ENCODE data around the gene PCSK2.

PCSK2 gene

DNA sequence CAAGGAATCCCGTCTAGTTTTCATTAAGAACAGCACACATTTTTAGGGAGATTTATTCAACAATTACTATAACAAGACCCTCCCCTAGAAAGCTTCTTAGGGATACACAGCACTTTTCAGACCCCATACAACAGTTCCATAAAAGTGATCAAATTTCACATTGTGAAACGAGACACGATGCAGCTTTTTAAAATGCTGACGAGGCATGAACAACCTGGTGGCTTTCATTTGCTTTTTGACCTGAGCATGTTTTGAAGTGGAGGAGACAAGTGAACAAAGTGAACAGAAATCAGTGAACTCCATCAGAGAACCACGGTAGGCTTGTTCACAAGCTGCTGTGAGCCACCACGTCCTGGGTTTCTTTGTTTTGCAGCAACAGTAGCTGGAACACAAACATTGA, 112.2 kb downstream of the PCSK2 start:
- CTCF ChIA-PET: interaction anchor here (1.0 to 1.5 kb wide), 3 partner anchors 8 to 42 kb away, joined by 3 to 4 read pairs (median 4); no protein-coding TSS in a partner anchor

DNA sequence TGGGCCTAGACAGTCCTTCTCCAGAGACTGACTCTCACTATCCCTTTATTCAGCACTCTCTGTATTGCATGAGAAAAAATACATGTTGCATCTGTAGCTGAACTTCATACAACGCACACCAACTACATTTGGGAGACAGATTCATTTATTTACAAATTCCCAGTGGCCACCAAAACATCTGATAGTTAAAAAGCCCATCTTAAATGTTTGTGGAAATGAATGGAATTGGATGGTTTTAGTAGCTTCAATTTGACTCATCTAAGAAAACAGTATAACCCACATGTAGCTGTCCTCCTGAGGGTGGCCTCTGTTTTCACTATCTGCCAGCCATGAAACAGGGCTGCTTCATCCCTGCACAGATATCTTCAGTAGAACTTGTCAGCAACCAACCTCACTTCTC, 116.3 kb downstream of the PCSK2 start:
- ChIA-PET CTCF (interaction anchor here (0.9 kb wide), 2 partner anchors 26 to 29 kb away, joined by 3 read pairs; no protein-coding TSS in a partner anchor), POLR2A (no interaction called here)
- DNase-seq (ENCODE audit: extremely low spot score): no peak
- TF ChIP-seq, protein P1, sequence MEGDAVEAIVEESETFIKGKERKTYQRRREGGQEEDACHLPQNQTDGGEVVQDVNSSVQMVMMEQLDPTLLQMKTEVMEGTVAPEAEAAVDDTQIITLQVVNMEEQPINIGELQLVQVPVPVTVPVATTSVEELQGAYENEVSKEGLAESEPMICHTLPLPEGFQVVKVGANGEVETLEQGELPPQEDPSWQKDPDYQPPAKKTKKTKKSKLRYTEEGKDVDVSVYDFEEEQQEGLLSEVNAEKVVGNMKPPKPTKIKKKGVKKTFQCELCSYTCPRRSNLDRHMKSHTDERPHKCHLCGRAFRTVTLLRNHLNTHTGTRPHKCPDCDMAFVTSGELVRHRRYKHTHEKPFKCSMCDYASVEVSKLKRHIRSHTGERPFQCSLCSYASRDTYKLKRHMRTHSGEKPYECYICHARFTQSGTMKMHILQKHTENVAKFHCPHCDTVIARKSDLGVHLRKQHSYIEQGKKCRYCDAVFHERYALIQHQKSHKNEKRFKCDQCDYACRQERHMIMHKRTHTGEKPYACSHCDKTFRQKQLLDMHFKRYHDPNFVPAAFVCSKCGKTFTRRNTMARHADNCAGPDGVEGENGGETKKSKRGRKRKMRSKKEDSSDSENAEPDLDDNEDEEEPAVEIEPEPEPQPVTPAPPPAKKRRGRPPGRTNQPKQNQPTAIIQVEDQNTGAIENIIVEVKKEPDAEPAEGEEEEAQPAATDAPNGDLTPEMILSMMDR (IDR thresholded peaks at IDR 0.05; ENCODE audit: control extremely low read depth, extremely low read depth, low read depth, missing control alignments): no peak

More for the DNA sequence above, 112.2 kb downstream of the PCSK2 start:
- TF ChIP-seq, protein P1 (IDR thresholded peaks at IDR 0.05; ENCODE audit: control extremely low read depth, extremely low read depth, low read depth, missing control alignments): no peak
- POLR2A ChIA-PET: no interaction called here
- DNase-seq (ENCODE audit: extremely low spot score): no peak

DNA sequence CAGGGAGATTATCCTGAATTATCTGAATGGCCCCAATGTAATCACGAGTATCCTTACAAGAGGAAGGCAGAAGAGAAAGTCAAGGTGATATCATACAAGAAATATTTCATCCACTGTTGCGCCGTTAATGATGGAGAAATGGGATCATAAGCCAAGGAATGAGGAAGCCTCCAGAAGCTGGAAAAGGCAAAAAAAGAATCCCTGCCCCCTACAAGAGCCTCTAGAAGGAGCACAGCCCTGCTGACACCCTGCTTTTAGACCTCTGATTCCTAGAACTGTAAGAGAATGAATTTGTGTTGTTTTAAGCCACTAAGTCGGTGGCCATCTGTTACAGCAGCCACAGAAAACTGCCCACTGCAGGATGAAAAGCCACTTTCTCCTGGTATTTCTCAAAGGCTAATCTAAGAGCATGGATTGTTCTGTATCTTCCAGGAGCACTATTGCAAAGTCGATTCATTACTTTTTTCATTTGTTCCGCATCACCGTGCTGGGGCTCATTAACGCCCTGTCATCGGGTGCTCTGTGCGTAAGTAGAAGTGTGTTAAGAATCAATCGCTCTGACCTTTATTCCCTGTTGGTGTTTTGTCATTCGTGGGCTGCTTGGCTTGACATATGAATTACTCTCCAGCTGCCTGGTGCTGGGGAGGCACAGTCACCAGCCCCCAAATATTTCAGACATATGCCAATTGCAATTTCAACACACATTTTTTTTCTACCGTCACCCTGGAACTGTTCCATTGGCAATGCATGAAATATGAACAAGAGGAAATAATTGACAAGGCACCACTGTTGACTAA, 117.0 kb downstream of the PCSK2 start:
- CTCF ChIA-PET: interaction anchor here (0.9 kb wide), 2 partner anchors 27 to 30 kb away, joined by 3 read pairs; no protein-coding TSS in a partner anchor
- DNase-seq (ENCODE audit: extremely low spot score): no peak
- POLR2A ChIA-PET: no interaction called here
- TF ChIP-seq, protein P1 (IDR thresholded peaks at IDR 0.05; ENCODE audit: control extremely low read depth, extremely low read depth, low read depth, missing control alignments): no peak

DNA sequence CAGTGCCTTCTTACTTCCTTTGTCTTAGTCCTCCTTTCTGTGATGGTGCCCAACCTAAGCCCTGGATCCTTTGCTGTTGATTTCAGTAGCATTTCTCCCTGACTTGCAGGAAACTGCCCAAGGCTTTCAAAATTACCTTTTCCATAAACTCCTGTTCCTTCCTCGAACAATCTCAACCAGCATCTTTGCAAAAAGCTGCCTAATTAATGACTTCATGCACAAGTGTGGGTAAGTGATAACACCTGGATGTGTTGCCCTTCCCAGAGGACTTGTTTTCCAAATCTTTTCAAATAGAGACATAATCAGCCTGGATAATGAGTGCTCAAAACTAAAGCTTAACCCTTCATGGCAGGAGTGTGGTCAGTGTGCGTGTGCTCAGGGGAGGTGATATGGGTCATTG, 118.0 kb downstream of the PCSK2 start:
- TF ChIP-seq, protein P1 (IDR thresholded peaks at IDR 0.05; ENCODE audit: control extremely low read depth, extremely low read depth, low read depth, missing control alignments): no peak
- ChIA-PET CTCF (no interaction called here), POLR2A (no interaction called here)
- DNase-seq (ENCODE audit: extremely low spot score): no peak

DNA sequence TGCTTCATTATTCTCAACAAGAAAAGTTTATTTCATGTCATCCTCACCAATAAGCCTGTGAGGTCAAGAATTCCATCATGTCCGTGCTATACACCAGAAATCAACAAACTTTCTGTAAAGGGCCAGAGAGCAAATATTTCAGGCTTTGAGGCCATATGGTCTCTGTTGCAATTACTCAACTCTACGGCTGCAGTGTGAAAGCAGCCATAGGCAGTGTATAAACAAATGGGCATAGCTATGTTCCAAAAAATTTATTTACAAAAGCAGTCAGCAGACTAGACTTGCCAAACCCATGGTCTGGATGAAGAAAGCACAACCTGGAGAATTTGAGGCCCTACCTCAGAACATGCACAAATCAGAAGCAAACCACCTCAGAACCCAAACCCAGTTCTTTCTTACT, 118.5 kb downstream of the PCSK2 start:
- CTCF ChIA-PET: interaction anchor here (1.4 kb wide), 1 partner anchor 15 kb away, joined by 3 read pairs; no protein-coding TSS in a partner anchor
- DNase-seq (ENCODE audit: extremely low spot score): no peak
- POLR2A ChIA-PET: no interaction called here
- TF ChIP-seq, protein P1 (IDR thresholded peaks at IDR 0.05; ENCODE audit: control extremely low read depth, extremely low read depth, low read depth, missing control alignments): no peak

DNA sequence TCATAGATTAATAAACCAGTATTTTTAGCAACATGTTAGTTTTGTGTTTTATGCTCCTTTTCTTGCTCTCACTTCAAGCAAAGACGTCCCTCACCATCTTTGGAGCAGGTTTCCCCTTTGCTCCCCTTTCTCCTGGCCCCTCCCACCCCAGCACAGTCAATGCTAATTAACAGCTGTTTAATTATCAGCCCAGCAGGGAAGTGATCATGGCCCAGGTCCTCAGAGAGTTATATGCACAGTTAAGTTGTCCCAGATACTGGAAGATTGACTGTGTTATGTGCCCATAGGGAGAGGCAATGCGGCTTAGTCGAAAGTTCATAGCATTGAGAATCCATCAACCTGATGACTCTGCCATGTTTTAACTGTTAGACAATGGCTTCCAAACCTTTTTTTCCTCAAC, 123.5 kb downstream of the PCSK2 start:
- no peak for DNase-seq (ENCODE audit: extremely low spot score)
- TF ChIP-seq, protein P1 (IDR thresholded peaks at IDR 0.05; ENCODE audit: control extremely low read depth, extremely low read depth, low read depth, missing control alignments): no peak
- POLR2A ChIA-PET: no interaction called here
- CTCF ChIA-PET: no interaction called here

Data from GM10248 (cell line).